Gastroesophageal sphincter (tissue), 4 donors: ENCODE data around the gene COPZ2. TPM values are rescaled to one million over a fixed set of nuclear protein-coding genes. Genes with fewer than 3 reads are reported as not detected.
"Not testable (repeated sequence)": the region's sequence is repeated elsewhere in the genome, so short reads cannot be mapped to it uniquely, and the experiment has no call there.

Source experiments
- ATAC-seq: fragments of 150-250 bp; one replicate; pipeline ENCODE4 v1.9.1; 2016; ENCODE audit warnings: mild to moderate bottlenecking, moderate library complexity
- H3K27ac ChIP-seq, 4 donors: fragments of 200-600 bp; sonication (generic) in 3 of 4; 1 replicate in 3 of 4; 2 replicates in 1 of 4; pipeline ENCODE4 v1.5.1; 2016 to 2019
- H3K27me3 ChIP-seq: fragments of 200-600 bp; sonication (generic); one replicate; pipeline ENCODE4 v1.5.1; 2019
- H3K36me3 ChIP-seq, 2 donors: fragments of 200-600 bp; sonication (generic); one replicate each; pipeline ENCODE4 v1.5.1; 2019; ENCODE audit warnings: control low read depth in 1 of 2
- H3K4me1 ChIP-seq, 3 donors: fragments of 200-600 bp; sonication (generic); 1 replicate in 2 of 3; 2 replicates in 1 of 3; pipeline ENCODE4 v1.5.1; 2016 to 2019; ENCODE audit warnings: control low read depth in 2 of 3
- H3K4me3 ChIP-seq, 2 donors: fragments of 200-600 bp; sonication (generic); one replicate each; pipeline ENCODE4 v1.5.1; 2019; ENCODE audit warnings: mild to moderate bottlenecking in 1 of 2, moderate library complexity in 1 of 2
- H3K9me3 ChIP-seq, 3 donors: fragments of 200-600 bp; sonication (generic); one replicate each; pipeline ENCODE4 v1.5.1; 2017 to 2019; ENCODE audit warnings: control low read depth in 2 of 3
- CTCF ChIP-seq, 4 experiments: fragments of 200-600 bp in 2 of 4; fragments of 450-650 bp in 2 of 4; sonication (generic) in 1 of 4; IDR thresholded peaks; one replicate each; pipeline ENCODE4 v1.5.1; 2017 to 2019; ENCODE audit warnings: antibody characterized with exemption in 4 of 4, mild to moderate bottlenecking in 2 of 4, moderate library complexity in 2 of 4
- EP300 ChIP-seq: sonication (generic); formaldehyde crosslinking; IDR thresholded peaks from one replicate; pipeline ENCODE4 v1.6.1; 2017; ENCODE audit warnings: antibody characterized with exemption, mild to moderate bottlenecking
- POLR2A ChIP-seq, 2 donors: fragments of 450-650 bp; IDR thresholded peaks; one replicate each; pipeline ENCODE4 v1.6.1; 2017; ENCODE audit warnings: antibody characterized with exemption in 2 of 2, mild to moderate bottlenecking in 2 of 2, moderate library complexity in 1 of 2
- POLR2AphosphoS5 ChIP-seq: sonication (generic); formaldehyde crosslinking; IDR thresholded peaks from one replicate; pipeline ENCODE4 v1.6.1; 2017; ENCODE audit warnings: antibody characterized with exemption
- WGBS, 2 donors: methylation state at CpG; one replicate each; pipeline ENCODE4 v1.1.5; 2018; ENCODE audit warnings: low coverage in 1 of 2; 5-methylcytosine and 5-hydroxymethylcytosine counted together
- total RNA-seq, 4 donors: library from RNA; depleted of rRNA; stranded (reverse); fragments of >200 nt; gene quantifications; one replicate each; pipeline ENCODE4 v1.1.0, GENCODE V29; 2016

COPZ2 gene
- total RNA-seq, 4 donors from 2014 or later, result 40.6 to 75.5 (median 49.4) TPM

GRCh38 chr17:48003417-48004151 lies 34.0 kb downstream of the COPZ2 start:
- H3K27ac ChIP-seq, result peak overlapping the region in 2 of 4 donors; percentile 11 to 63
- no peak overlapping the region for H3K4me3 ChIP-seq
- H3K9me3 ChIP-seq, result no peaks in the 10 kb centered on the region
- H3K4me1 ChIP-seq, result peaks cover 0 to 24% (median 0%) of the 10 kb centered on the region in 3 donors
- 69 to 92% methylated on average over 5 to 8 of the region's 17 CpGs for WGBS, 2 donors
- ATAC-seq, result no peak
- no peaks in the 10 kb centered on the region for H3K36me3 ChIP-seq
- peaks cover 16% of the 10 kb centered on the region for H3K27me3 ChIP-seq
- TF ChIP-seq EP300, result no peak
- no peak for TF ChIP-seq POLR2AphosphoS5
- no peak for TF ChIP-seq CTCF (IDR thresholded peaks at IDR 0.05)
- TF ChIP-seq POLR2A (IDR thresholded peaks at IDR 0.05), result no peak

- 65 to 69% methylated on average over 4 to 5 of the region's 7 CpGs for WGBS, 2 donors
Measured at GRCh38 chr17:48002916-48003416, 34.6 kb downstream of the COPZ2 start.

GRCh38 chr17:48002266-48002915 lies 35.2 kb downstream of the COPZ2 start:
- Histone ChIP-seq H3K27ac (peak overlapping the region in 3 of 4 donors; percentile 38 to 63 (median 50)), H3K4me1 (peaks cover 0 to 24% (median 0%) of the 10 kb centered on the region in 3 donors), H3K9me3 (no peaks in the 10 kb centered on the region), H3K36me3 (no peaks in the 10 kb centered on the region), H3K4me3 (no peak overlapping the region), H3K27me3 (peaks cover 20% of the 10 kb centered on the region)
- WGBS, 2 donors, result 30 to 56% methylated on average over 3 to 4 of the region's 4 CpGs
- ATAC-seq, result peak; percentile 53
- TF ChIP-seq POLR2AphosphoS5 (no peak), EP300 (no peak), CTCF (IDR thresholded peaks at IDR 0.05) (no peak), POLR2A (IDR thresholded peaks at IDR 0.05) (no peak)

More at GRCh38 chr17:48002916-48003416, 34.6 kb downstream of the COPZ2 start:
- no peaks in the 10 kb centered on the region for H3K36me3 ChIP-seq
- H3K4me1 ChIP-seq, result peaks cover 0 to 24% (median 0%) of the 10 kb centered on the region in 3 donors
- H3K27ac ChIP-seq, result peak overlapping the region in 2 of 4 donors; percentile 11 to 63
- H3K4me3 ChIP-seq, result no peak overlapping the region
- ATAC-seq, result no peak
- peaks cover 16% of the 10 kb centered on the region for H3K27me3 ChIP-seq
- H3K9me3 ChIP-seq, result no peaks in the 10 kb centered on the region
- TF ChIP-seq CTCF (IDR thresholded peaks at IDR 0.05) (no peak), POLR2A (IDR thresholded peaks at IDR 0.05) (no peak), POLR2AphosphoS5 (no peak), EP300 (no peak)

GRCh38 chr17:48001657-48002056 lies 35.9 kb downstream of the COPZ2 start:
- ATAC-seq, H3K9me3 ChIP-seq, H3K36me3 ChIP-seq, H3K27ac ChIP-seq, H3K4me3 ChIP-seq: not testable (repeated sequence)
- 85 to 100% methylated on average over 5 of the region's 5 CpGs for WGBS, 2 donors
- Histone ChIP-seq H3K4me1 (peaks cover 0 to 24% (median 0%) of the 10 kb centered on the region in 3 donors), H3K27me3 (peaks cover 27% of the 10 kb centered on the region)

- no peak overlapping the region for H3K27ac ChIP-seq
- peaks cover 0 to 24% (median 0%) of the 10 kb centered on the region in 3 donors for H3K4me1 ChIP-seq
- no peaks in the 10 kb centered on the region for H3K9me3 ChIP-seq
- H3K36me3 ChIP-seq, result no peaks in the 10 kb centered on the region
- peaks cover 31% of the 10 kb centered on the region for H3K27me3 ChIP-seq
- TF ChIP-seq POLR2AphosphoS5 (no peak), EP300 (no peak)
- no peak overlapping the region for H3K4me3 ChIP-seq
- WGBS, 2 donors, result 56 to 83% methylated on average over 1 of the region's 1 CpG
- ATAC-seq, result no peak
Measured at GRCh38 chr17:48001197-48001596, 36.4 kb downstream of the COPZ2 start.
